GM10266 (cell line): ENCODE measurements around the gene GIPC2.

Experiments
- DNase-seq: peaks from one replicate; pipeline ENCODE4 v3.0.0; 2012; ENCODE audit errors: extremely low spot score
- TF ChIP-seq, protein P1 (sequence below): IDR thresholded peaks from 2 replicates; pipeline ENCODE4 v1.5.1; 2012; ENCODE audit warnings: mild to moderate bottlenecking, low read depth; ENCODE audit not compliant: control insufficient read depth, insufficient read depth; ENCODE audit errors: missing control alignments

Gene GIPC2

DNA sequence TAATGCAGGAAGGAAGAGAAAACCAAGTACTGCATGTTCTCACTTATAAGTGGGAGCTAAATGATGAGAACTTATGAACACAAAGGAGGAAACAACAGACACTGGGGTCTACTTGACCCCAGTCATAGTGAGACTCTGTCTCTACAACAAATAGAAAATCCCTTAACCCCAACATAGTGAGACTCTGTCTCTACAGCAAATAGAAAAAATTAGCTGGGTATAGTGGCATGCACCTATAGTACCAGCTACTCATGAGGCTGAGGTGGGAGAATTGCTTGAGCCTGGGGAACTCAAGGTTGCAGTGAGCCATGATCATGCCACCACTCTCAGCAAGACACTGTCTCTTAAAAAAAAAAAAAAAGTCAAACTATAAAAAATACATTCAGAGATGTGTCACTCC is 42.7 kb downstream of the GIPC2 start:
- TF ChIP-seq, protein P1, sequence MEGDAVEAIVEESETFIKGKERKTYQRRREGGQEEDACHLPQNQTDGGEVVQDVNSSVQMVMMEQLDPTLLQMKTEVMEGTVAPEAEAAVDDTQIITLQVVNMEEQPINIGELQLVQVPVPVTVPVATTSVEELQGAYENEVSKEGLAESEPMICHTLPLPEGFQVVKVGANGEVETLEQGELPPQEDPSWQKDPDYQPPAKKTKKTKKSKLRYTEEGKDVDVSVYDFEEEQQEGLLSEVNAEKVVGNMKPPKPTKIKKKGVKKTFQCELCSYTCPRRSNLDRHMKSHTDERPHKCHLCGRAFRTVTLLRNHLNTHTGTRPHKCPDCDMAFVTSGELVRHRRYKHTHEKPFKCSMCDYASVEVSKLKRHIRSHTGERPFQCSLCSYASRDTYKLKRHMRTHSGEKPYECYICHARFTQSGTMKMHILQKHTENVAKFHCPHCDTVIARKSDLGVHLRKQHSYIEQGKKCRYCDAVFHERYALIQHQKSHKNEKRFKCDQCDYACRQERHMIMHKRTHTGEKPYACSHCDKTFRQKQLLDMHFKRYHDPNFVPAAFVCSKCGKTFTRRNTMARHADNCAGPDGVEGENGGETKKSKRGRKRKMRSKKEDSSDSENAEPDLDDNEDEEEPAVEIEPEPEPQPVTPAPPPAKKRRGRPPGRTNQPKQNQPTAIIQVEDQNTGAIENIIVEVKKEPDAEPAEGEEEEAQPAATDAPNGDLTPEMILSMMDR = no peak

DNA sequence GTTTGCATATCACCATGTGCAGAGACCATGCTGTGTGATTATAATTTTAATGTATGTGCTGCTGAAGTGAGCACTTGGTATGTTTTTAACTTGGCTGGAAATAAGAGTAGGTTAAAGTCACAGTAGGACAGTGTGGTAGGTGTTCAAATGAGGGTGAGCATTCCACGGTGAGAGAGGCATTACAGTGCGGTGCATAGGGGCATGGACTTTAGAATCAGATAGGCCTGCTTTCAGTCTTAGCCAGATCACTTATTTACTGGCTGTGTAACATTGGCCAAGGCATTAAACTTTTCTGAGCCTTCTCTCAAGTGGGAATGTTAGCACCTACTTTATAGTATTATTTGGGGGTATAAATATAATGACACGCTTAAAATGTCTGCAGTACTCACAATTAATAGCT is 43.2 kb downstream of the GIPC2 start:
- no peak for DNase-seq
- TF ChIP-seq, protein P1 = no peak

More for the DNA sequence above, 42.7 kb downstream of the GIPC2 start:
- no peak for DNase-seq

DNA sequence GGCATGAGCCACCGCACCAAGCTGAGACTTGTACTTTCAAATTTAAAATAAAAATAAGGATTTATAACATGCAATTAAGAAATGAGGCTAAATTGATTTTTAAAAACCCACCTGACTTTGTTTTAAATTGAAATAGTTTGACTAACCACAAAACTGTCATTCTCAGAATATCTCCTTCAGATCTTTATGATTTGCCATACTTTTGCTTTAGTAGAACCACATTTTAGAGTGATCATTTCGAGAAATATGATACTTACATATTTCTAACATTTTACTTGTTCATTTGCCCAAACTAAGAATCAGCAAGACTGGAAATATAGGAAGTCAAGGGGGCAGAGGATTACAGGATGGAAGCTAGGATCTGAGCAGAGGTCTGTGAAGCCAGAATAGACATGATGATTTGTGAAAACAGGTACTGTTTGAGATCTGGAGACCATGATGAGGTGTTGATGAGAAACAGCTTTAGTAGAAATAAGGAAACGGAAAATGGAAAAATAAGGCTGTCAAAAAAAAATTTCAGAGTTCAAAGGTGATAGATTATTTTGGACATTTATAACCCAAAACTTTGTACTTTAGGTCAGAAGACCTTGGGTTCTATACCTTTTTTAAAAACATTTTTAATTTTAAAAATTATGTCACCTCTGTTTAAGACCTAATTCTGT is 44.8 kb downstream of the GIPC2 start:
- DNase-seq = no peak
- TF ChIP-seq, protein P1 = no peak

DNA sequence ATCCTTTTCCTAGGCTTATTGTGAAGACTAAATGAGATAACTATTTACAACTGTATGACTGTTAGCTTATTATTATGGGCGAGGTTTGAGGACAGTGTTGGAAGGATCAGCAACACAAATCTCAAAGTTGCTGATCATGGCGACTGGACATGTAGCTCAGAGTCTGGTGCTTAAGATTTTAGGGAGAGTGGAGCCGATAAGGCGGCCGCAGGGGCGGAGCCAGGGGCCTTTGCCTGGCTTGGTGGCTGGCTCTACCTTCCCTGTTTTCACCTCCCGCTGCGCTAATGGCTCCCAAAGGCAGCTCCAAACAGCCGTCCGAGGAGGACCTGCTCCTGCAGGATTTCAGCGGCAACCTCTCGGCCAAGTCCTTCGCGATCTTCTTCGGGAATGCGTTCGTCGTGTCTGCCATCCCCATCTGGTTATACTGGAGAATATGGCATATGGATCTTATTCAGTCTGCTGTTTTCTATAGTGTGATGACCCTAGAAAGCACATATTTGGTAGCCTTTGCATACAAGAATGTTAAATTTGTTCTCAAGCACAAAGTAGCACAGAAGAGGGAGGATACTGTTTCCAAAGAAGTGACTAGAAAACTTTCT is 45.5 kb downstream of the GIPC2 start:
- TF ChIP-seq, protein P1 = no peak
- no peak for DNase-seq

DNA sequence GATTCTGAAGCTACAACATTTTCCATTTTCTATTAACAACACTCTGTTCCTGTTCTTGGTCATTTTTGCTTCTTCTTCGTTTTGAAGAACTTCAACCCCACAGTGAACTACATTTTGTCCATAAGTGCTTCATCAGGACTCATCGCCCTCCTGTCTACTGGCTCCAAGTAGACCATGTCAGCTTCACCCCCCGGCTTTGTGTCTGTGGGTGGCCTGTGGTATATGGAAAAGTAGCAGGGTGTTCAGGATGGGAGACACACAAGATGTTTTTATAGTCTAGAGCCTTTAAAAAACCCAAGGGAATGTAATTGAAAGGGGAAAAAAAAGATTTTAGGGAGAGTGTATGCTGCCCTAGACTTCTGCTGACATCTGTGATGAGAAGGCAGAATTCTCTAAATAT is 46.1 kb downstream of the GIPC2 start:
- DNase-seq = no peak
- TF ChIP-seq, protein P1 = no peak

DNA sequence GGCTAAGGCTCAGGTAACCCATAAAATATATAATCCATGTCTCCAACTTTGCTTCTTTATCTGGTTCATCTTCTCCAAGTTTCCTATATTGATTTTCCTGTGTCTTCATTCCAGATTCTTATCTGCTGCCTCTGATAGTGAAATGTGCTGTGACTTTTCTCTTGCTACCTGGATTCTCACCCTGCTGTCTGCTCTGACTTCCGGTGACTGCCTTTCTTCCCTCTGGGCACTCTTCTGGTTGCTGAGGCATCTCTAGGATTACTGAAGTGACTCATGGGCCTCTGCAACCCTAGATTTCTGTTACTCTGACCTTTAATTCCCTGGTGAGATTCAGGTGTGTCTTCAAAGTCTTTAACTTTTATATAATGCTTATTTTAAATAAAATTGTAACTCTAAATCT is 46.9 kb downstream of the GIPC2 start:
- no peak for DNase-seq
- TF ChIP-seq, protein P1 = no peak

DNA sequence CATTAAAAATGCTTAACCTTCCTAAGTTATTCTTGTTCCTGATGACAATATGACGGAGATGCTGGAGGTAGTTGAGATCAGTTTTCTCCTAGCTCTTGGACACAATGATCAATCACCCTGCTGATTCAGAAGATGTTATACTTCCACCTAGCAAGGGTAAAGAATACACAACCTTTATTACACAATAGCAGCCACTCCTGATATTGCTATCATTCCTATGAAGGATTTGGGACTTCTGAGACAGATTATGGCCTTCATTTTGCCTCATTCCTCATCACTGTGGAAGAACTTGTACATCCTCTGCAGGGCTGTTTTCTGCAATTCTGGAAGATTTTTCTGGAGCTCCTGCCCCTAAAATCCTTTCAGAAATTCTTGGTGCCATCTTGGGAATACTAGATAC is 47.8 kb downstream of the GIPC2 start:
- no peak for DNase-seq
- TF ChIP-seq, protein P1 = no peak
